Mesothelial cell of epicardium (in vitro differentiated cells): ENCODE data around the gene FGF14. TPM values are rescaled to one million over a fixed set of nuclear protein-coding genes. Genes with fewer than 3 reads are reported as not detected.
"Not testable (repeated sequence)": the region's sequence is repeated elsewhere in the genome, so short reads cannot be mapped to it uniquely, and the experiment has no call there.

Experiments
- DNase-seq, 2 experiments: peaks; one replicate each; pipeline ENCODE4 v3.0.0; 2021; ENCODE audit warnings: low spot score in 2 of 2; ENCODE audit not compliant: unreplicated experiment in 2 of 2
- H3K27ac Mint-ChIP-seq: 2 replicates; pipeline ENCODE4 v1.8.0; 2021; ENCODE audit warnings: mixed read lengths
- H3K27me3 Mint-ChIP-seq: 2 replicates; pipeline ENCODE4 v1.8.0; 2021; ENCODE audit warnings: low read depth, mixed read lengths
- H3K36me3 Mint-ChIP-seq: 2 replicates; pipeline ENCODE4 v1.8.0; 2021; ENCODE audit warnings: mixed read lengths
- H3K4me1 Mint-ChIP-seq: 2 replicates; pipeline ENCODE4 v1.8.0; 2021; ENCODE audit warnings: mixed read lengths
- H3K4me3 Mint-ChIP-seq: 2 replicates; pipeline ENCODE4 v1.8.0; 2021; ENCODE audit warnings: mild to moderate bottlenecking, moderate library complexity, mixed read lengths
- H3K9me3 Mint-ChIP-seq: 2 replicates; pipeline ENCODE4 v1.8.0; 2021; ENCODE audit warnings: mixed read lengths
- total RNA-seq: library from RNA; stranded (reverse); gene quantifications from 3 replicates; pipeline ENCODE4 v1.2.1, GENCODE V29; 2021
- TF ChIP-seq, protein P1 (sequence below): fragments of 200-600 bp; sonication (generic); IDR thresholded peaks from one replicate; pipeline ENCODE4 v1.5.0; 2021; ENCODE audit warnings: antibody characterized with exemption; ENCODE audit not compliant: unreplicated experiment

Gene FGF14
- total RNA-seq, 1 donor from 2014 or later, result 0.02 TPM

DNA sequence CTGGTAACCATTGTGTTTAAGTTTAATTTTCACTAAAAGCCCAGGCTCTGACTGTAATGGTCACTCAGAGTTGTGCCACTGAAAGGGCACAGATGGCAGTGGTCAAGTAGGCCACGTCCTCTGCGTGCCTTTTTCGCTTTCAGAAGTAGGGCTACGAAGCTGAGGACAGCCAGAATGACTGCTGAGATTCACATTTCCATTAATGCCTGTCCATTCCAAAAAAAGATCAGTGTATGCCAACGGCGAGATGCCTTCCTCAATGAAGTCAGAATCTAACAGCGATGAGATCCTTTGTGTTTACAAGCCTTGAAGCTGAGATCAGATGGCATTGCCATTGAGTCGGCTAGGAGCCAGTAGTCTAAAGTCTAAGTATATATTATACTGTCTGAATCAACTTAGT, 311.3 kb downstream of the FGF14 start:
- Mint-ChIP-seq H3K36me3 (no peaks in the 10 kb centered on the region), H3K4me1 (no peaks in the 10 kb centered on the region), H3K27ac (no peak overlapping the region), H3K9me3 (peaks cover 5% of the 10 kb centered on the region), H3K4me3 (no peak overlapping the region), H3K27me3 (peaks cover 44% of the 10 kb centered on the region)
- TF ChIP-seq, protein P1, sequence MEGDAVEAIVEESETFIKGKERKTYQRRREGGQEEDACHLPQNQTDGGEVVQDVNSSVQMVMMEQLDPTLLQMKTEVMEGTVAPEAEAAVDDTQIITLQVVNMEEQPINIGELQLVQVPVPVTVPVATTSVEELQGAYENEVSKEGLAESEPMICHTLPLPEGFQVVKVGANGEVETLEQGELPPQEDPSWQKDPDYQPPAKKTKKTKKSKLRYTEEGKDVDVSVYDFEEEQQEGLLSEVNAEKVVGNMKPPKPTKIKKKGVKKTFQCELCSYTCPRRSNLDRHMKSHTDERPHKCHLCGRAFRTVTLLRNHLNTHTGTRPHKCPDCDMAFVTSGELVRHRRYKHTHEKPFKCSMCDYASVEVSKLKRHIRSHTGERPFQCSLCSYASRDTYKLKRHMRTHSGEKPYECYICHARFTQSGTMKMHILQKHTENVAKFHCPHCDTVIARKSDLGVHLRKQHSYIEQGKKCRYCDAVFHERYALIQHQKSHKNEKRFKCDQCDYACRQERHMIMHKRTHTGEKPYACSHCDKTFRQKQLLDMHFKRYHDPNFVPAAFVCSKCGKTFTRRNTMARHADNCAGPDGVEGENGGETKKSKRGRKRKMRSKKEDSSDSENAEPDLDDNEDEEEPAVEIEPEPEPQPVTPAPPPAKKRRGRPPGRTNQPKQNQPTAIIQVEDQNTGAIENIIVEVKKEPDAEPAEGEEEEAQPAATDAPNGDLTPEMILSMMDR, result no peak
- DNase-seq, result no peak

DNA sequence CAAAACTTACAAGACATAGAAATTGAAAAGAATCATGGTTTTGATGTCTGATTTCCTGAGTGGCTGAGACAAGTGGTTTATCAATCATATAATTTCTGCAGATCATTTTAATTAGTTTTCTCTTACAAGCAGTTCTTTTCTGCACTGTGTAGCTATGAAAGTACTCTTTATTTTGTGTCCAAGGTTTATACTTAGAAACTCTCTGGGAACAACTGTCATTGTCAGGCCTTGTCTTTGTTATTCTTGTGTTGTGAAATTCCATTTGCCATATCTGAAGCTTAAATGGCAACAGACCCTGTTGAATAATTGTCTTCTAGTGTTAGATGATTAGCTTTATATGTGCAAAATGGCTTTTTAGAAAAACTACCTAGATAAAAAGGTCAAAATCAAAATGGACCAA, 312.1 kb downstream of the FGF14 start:
- H3K27ac Mint-ChIP-seq, result no peak overlapping the region
- H3K27me3 Mint-ChIP-seq, result peaks cover 39% of the 10 kb centered on the region
- H3K4me1 Mint-ChIP-seq, result no peaks in the 10 kb centered on the region
- no peaks in the 10 kb centered on the region for H3K36me3 Mint-ChIP-seq
- H3K4me3 Mint-ChIP-seq, result no peak overlapping the region
- TF ChIP-seq, protein P1, result no peak
- no peak for DNase-seq
- peaks cover 5% of the 10 kb centered on the region for H3K9me3 Mint-ChIP-seq

DNA sequence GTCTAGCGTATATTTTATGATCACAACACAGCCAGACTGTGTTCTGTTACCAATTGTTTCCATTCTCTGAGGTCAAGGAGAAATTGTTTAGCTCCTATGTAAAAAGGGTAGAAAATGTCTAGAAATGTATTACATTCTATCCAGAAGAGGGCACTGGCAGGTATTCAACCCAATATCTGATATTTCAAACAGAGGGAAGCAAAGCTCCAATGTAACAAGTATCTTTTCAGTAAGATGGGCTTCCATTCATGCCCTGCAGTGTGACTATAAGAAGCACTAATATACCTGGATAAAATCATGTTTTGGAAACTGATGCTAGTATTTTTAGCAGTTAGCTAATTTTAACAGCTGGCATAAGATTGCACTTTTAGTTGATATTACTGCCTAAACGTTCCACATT, 312.7 kb downstream of the FGF14 start:
- H3K36me3 Mint-ChIP-seq, result no peaks in the 10 kb centered on the region

GRCh38 chr13:102073251-102073650, 328.6 kb downstream of the FGF14 start:
- no peak for DNase-seq
- no peaks in the 10 kb centered on the region for H3K9me3 Mint-ChIP-seq
- TF ChIP-seq, protein P1, result no peak
- no peaks in the 10 kb centered on the region for H3K36me3 Mint-ChIP-seq
- peaks cover 11% of the 10 kb centered on the region for H3K27me3 Mint-ChIP-seq
- H3K4me3 Mint-ChIP-seq, result no peak overlapping the region
- no peaks in the 10 kb centered on the region for H3K4me1 Mint-ChIP-seq
- H3K27ac Mint-ChIP-seq, result no peak overlapping the region

More for the DNA sequence above, 312.7 kb downstream of the FGF14 start:
- Mint-ChIP-seq H3K9me3 (peaks cover 4% of the 10 kb centered on the region), H3K4me1 (no peaks in the 10 kb centered on the region), H3K27me3 (peaks cover 34% of the 10 kb centered on the region), H3K4me3 (no peak overlapping the region), H3K27ac (no peak overlapping the region)
- TF ChIP-seq, protein P1, result no peak
- no peak for DNase-seq

- no peak for DNase-seq
- peaks cover 3% of the 10 kb centered on the region for H3K9me3 Mint-ChIP-seq
- no peaks in the 10 kb centered on the region for H3K36me3 Mint-ChIP-seq
- TF ChIP-seq, protein P1, result no peak
- no peak overlapping the region for H3K27ac Mint-ChIP-seq
- H3K4me3 Mint-ChIP-seq, result no peak overlapping the region
- H3K27me3 Mint-ChIP-seq, result peaks cover 11% of the 10 kb centered on the region
- H3K4me1 Mint-ChIP-seq, result no peaks in the 10 kb centered on the region
Observed at GRCh38 chr13:102071711-102072110, 330.1 kb downstream of the FGF14 start.

DNA sequence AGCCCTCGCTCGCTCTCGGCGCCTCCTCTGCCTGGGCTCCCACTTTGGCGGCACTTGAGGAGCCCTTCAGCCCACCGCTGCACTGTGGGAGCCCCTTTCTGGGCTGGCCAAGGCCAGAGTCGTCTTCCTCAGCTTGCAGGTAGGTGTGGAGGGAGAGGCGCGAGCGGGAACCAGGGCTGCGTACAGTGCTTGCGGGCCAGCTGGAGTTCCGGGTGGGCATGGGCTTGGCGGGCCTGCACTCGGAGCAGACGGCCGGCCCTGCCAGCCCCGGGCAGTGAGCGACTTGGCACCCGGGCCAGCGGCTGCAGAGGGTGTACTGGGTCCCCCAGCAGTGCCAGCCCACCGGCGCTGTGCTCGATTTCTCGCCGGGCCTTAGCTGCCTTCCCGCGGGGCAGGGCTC, 333.5 kb downstream of the FGF14 start:
- not testable (repeated sequence) for H3K27ac Mint-ChIP-seq, H3K9me3 Mint-ChIP-seq, H3K4me1 Mint-ChIP-seq, DNase-seq, H3K36me3 Mint-ChIP-seq, H3K4me3 Mint-ChIP-seq
- peaks cover 11% of the 10 kb centered on the region for H3K27me3 Mint-ChIP-seq
